Measurements from ENCODE around the gene SPG11.

GRCh38 chr15:44554934-44555723 lies 108.3 kb downstream of the SPG11 start:
- TF ChIP-seq CTCF (IDR thresholded peaks at IDR 0.05; ENCODE audit: insufficient read depth, low read length, poor library complexity, severe bottlenecking): no peak
- no peak for TF ChIP-seq EZH2phosphoT487 (conservative IDR thresholded peaks at IDR 0.05; ENCODE audit: low read length)
